22Rv1 (cell line): ENCODE measurements around the gene TOLLIP.

Source experiments
- H3K27ac ChIP-seq: fragments of 450-650 bp; 2 replicates; pipeline ENCODE4 v1.5.1; 2017
- CTCF ChIP-seq: fragments of 450-650 bp; IDR thresholded peaks from 2 replicates; pipeline ENCODE4 v1.5.1; 2017; ENCODE audit warnings: mild to moderate bottlenecking
- ZFX ChIP-seq: fragments of 450-650 bp; IDR thresholded peaks from 2 replicates; pipeline ENCODE4 v1.6.1; 2017; ENCODE audit warnings: antibody characterized with exemption, borderline replicate concordance

TOLLIP gene

GRCh38 chr11:1236316-1237127, 72.9 kb downstream of the TOLLIP start:
- no peak overlapping the region for H3K27ac ChIP-seq
- TF ChIP-seq ZFX (no peak), CTCF (no peak)

- H3K27ac ChIP-seq: no peak overlapping the region
- TF ChIP-seq CTCF (no peak), ZFX (no peak)
Observed at GRCh38 chr11:1235901-1236315, 73.5 kb downstream of the TOLLIP start.

- TF ChIP-seq ZFX: no peak
- no peak for TF ChIP-seq CTCF
- H3K27ac ChIP-seq: no peak overlapping the region
Observed at GRCh38 chr11:1235306-1235900, 74.0 kb downstream of the TOLLIP start.

GRCh38 chr11:1234771-1235305, 74.6 kb downstream of the TOLLIP start:
- TF ChIP-seq CTCF (no peak), ZFX (no peak)
- H3K27ac ChIP-seq: no peak overlapping the region

GRCh38 chr11:1234054-1234720, 75.2 kb downstream of the TOLLIP start:
- H3K27ac ChIP-seq: no peak overlapping the region
- no peak for TF ChIP-seq CTCF
- no peak for TF ChIP-seq ZFX

- TF ChIP-seq CTCF: peak; percentile 35
- no peak for TF ChIP-seq ZFX
- no peak overlapping the region for H3K27ac ChIP-seq
Observed at GRCh38 chr11:1233351-1234053, 75.9 kb downstream of the TOLLIP start.
